BJ (cell line): ENCODE data around the gene KDM3A. TPM values are rescaled to one million over a fixed set of nuclear protein-coding genes. Genes with fewer than 3 reads are reported as not detected.

ENCODE experiments used
- CTCF ChIA-PET: fragments of 350-600 bp; formaldehyde crosslinking; extraction: SDS; loops from one replicate; lab custom pipeline; 2021; ENCODE audit warnings: antibody characterized with exemption, inconsistent platforms; lab: Yijun Ruan, JAX
- POLR2A ChIA-PET: fragments of 300-600 bp; sonication (Branson Sonifier 250); formaldehyde crosslinking; extraction: SDS; loops from one replicate; lab custom pipeline; 2021; ENCODE audit warnings: antibody characterized with exemption; lab: Charles Lee
- DNase-seq: peaks from one replicate; pipeline ENCODE4 v3.0.0-alpha.2; 2011; ENCODE audit warnings: low read depth
- H3K27me3 ChIP-seq: 2 replicates; pipeline ENCODE4 v1.6.0; 2011; ENCODE audit warnings: low read length; ENCODE audit not compliant: control insufficient read depth, insufficient read depth
- H3K36me3 ChIP-seq: 2 replicates; pipeline ENCODE4 v1.5.1; 2011; ENCODE audit warnings: low read length; ENCODE audit not compliant: control insufficient read depth, insufficient read depth
- H3K4me3 ChIP-seq: 2 replicates; pipeline ENCODE4 v1.5.1; 2011; ENCODE audit warnings: low read depth, mild to moderate bottlenecking, control low read depth, low read length
- CTCF ChIP-seq: IDR thresholded peaks from 2 replicates; pipeline ENCODE4 v1.5.1; 2011; ENCODE audit warnings: low read depth, mild to moderate bottlenecking, control low read depth, inconsistent platforms, low read length, moderate library complexity; ENCODE audit not compliant: insufficient read depth
- polyA plus RNA-seq: library from polyadenylated mRNA; depleted of rRNA; stranded (reverse); fragments of >200 nt; gene quantifications from 2 replicates; pipeline ENCODE4 v1.2.3, GENCODE V29; 2011

Gene KDM3A
- polyA plus RNA-seq, 1 experiment, result 24.1 TPM

GRCh38 chr2:86476918-86477317, 35.7 kb downstream of the KDM3A start:
- POLR2A ChIA-PET, result no interaction called here
- no peak for DNase-seq
- TF ChIP-seq CTCF, result no peak
- CTCF ChIA-PET, result interaction anchor here (1.3 kb wide), 1 partner anchor 10 kb away, joined by 4 read pairs; no protein-coding TSS in a partner anchor
- H3K27me3 ChIP-seq, result no peaks in the 10 kb centered on the region
- no peak overlapping the region for H3K4me3 ChIP-seq
- peaks cover 25% of the 10 kb centered on the region for H3K36me3 ChIP-seq

- CTCF ChIA-PET, result interaction anchor here (0.7 kb wide), 1 partner anchor 10 kb away, joined by 3 read pairs; no protein-coding TSS in a partner anchor
- Histone ChIP-seq H3K4me3 (no peak overlapping the region), H3K36me3 (peaks cover 28% of the 10 kb centered on the region), H3K27me3 (no peaks in the 10 kb centered on the region)
- POLR2A ChIA-PET, result no interaction called here
- DNase-seq, result no peak
- TF ChIP-seq CTCF, result no peak
These were observed 36.2 kb downstream of the KDM3A start for GRCh38 chr2:86477349-86477748.

GRCh38 chr2:86480105-86480504, 38.9 kb downstream of the KDM3A start:
- Histone ChIP-seq H3K36me3 (peaks cover 43% of the 10 kb centered on the region), H3K27me3 (no peaks in the 10 kb centered on the region), H3K4me3 (no peak overlapping the region)
- DNase-seq, result no peak
- CTCF ChIA-PET, result interaction anchor here (0.7 to 1.2 kb wide), 4 partner anchors 12 to 84 kb away, joined by 3 read pairs; no protein-coding TSS in a partner anchor
- POLR2A ChIA-PET, result no interaction called here
- TF ChIP-seq CTCF, result no peak

GRCh38 chr2:86482034-86482433, 40.9 kb downstream of the KDM3A start:
- POLR2A ChIA-PET, result no interaction called here
- no peak for TF ChIP-seq CTCF
- no peak for DNase-seq
- H3K4me3 ChIP-seq, result no peak overlapping the region
- CTCF ChIA-PET, result no interaction called here
- no peaks in the 10 kb centered on the region for H3K27me3 ChIP-seq
- peaks cover 44% of the 10 kb centered on the region for H3K36me3 ChIP-seq

GRCh38 chr2:86484385-86484784, 43.2 kb downstream of the KDM3A start:
- Histone ChIP-seq H3K27me3 (no peaks in the 10 kb centered on the region), H3K4me3 (no peak overlapping the region), H3K36me3 (peaks cover 47% of the 10 kb centered on the region)
- POLR2A ChIA-PET, result no interaction called here
- CTCF ChIA-PET, result no interaction called here
- no peak for TF ChIP-seq CTCF
- DNase-seq, result no peak
